GM18511 (cell line): Measurements from ENCODE around the gene LAMC1.

ENCODE experiments used
- ATAC-seq: cut with Tn5 transposase; IDR thresholded peaks from one replicate; pipeline ENCODE4 v1.9.1; 2021; ENCODE audit warnings: mild to moderate bottlenecking, moderate library complexity; ENCODE audit not compliant: unreplicated experiment

Gene LAMC1

DNA sequence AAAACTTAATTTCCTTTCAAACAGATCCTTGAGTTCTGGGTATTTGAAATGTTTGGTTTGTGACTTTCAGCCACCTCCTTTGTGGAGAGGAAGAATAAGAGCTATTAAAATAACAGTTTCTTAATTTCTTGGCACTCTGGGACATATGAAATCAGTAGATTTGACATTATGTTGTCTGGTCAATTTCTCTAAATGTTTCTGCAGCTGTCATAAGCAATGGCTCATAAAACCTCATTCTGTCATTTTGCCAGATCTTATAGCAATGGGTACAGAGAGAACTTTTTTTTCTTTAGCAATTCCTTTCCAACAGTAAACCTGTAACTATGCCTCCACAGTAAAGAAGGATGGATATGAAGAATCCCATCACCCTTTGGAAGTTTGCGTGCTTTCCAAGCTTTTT is 52.6 kb downstream of the LAMC1 start:
- ATAC-seq = no peak

DNA sequence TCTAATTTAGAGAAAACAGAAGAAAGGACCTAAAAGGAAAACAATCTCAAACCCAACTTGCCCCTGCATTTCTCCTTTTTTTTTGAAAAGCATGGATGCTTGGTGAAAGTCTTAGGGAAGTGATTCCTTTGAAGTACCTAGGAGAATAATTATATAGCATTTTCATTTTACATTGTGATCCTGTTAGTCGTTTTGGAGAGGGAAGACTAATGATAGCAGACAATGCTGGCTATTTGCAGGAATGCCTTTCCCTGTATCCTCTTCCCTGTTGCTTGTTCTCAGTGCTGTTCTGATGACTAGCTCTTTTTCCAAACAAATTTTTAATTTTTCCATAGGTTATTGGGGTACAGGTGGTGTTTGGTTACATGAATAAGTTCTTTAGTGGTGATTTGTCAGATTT is 53.9 kb downstream of the LAMC1 start:
- no peak for ATAC-seq

DNA sequence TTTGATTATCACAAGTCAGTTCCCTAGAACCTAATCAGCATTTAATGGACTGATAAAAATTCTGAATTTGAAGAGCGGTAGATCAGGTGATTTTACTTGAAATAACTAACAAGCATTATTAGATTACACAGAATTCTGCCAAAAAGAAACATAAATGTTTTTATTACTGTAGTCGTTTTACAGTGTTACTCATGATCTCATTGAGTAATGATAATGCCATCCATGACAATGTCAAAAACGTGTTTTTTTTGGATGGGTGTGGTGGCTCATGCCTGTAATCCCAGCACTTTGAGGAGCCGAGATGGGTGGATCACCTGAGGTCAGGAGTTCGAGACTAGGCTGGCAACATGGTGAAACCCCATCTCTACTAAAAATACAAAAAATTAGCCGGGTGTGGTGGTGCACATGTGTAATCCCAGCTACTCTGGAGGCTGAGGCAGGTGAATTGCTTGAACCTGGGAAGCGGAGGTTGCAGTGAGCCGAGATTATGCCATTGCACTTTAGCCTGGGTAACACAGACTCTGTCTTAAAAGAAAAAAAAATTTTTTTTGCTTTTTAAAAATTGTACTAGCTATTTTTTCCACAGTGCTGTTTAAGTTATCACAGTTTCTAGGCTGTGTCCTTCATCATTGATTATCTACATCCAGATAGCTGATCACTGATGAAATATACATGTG is 56.6 kb downstream of the LAMC1 start:
- ATAC-seq = no peak

DNA sequence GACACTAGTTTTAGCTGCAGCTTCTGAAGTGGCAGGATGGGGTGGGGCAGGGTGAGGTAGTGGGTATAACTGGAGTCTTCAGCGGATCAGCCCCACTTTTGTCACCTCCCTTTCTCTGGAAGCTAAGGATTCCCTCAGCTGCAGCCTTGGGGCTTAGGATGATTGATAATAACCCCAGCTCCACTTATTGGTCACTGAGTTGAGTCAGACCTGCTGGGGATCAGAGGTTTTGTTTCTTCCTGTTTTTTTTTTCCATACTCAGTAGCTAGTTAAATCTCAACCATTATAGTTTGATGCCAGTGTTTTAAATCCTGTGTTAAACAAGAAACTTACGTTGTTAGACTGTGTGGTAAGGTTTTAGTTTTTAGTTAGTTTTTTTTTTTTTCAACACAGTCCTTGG is 57.2 kb downstream of the LAMC1 start:
- no peak for ATAC-seq

DNA sequence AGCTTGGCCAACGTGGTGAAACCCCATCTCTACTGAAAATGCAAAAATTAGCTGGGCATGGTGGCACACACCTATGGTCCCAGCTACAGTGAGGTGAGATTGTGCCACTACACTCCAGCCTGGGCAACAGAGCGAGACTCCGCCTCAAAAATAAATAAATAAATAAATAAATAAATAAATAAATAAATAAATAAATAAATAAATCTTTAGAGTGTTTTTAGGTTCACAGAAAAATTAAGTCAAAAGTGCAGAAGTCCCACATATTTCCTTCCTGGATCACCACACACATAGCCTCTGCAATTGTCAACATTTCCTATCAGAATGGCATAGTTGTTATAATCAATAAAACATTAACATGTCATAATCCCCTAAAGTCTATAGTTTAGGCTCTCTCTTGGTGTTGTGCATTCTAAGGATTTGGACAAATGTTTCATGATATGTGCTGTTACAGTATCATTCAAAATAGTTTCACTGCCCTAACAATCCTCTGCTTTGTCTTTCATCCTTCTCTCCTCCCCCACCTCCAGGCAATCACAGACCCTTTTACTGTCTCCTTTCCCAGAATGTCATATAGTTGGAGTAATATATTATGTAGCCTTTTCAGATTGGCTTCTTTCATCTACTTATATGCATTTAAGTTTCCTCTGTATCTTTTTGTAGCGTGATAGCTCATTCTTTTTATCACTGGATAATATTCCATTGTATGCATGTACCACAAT is 58.3 kb downstream of the LAMC1 start:
- no peak for ATAC-seq

DNA sequence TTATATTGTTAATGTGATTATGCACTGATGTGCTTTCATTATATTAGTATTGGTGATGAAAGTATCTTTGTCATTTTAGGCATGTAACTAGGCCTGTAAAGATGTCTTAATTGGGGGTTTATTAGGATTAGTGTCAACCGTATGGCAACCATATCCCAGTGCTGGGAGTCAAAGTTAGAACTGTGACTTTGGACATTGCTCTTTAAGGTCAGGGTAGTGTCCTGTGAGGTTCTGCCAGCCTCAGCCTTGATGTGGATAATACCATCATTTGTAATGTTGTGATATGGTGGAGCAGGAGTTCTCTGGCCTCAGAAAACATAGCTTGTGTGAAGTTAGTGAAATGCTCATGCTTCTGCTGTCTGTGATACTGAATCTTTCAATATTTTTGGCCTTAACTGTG is 59.4 kb downstream of the LAMC1 start:
- ATAC-seq = no peak

DNA sequence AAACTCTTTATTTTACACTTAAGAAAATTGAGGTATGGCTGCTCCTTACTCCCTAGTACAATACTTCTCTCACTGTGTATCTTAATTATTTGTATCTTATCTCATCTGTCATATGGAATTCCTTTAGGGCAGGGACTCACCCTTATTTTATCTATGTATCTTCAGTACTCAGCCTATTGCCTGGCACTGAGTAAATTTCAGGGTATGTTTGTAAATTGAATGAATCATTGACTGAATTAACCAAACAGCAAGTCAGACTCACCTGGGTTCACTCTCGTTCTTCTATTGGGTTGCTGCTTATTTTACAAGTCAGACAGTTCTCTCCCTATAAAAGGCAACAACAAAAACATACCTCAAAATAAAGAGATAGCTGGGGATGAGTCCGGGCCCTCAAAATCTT is 63.8 kb downstream of the LAMC1 start:
- ATAC-seq = no peak

DNA sequence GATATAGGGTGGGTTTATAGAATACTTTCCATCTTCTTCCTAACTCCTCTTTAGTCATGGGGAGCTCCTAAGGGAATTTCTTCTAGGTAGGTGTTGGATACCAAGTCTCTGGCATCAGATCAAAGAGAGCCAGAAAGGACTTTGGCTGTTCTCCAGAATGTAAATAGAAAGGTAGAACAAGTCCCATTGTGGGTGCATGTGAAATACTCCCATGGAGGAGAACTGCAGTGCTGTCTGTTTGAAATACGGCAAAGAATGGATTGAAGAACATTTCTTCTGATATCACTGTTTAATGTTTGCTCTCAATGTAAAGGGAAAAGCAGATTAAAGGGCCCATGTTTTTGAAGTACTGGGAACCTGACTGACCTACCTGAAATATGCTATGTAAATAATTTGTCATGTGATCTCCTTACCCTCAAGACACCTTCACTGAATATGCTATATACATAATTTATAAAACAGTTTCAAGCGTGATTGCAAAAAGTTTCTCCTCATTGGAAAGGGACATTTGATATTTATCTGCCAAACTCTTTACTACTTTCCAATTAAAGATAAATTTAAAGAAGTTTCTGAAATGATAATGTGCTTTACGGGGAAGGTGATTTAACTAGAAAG is 65.9 kb downstream of the LAMC1 start:
- no peak for ATAC-seq

DNA sequence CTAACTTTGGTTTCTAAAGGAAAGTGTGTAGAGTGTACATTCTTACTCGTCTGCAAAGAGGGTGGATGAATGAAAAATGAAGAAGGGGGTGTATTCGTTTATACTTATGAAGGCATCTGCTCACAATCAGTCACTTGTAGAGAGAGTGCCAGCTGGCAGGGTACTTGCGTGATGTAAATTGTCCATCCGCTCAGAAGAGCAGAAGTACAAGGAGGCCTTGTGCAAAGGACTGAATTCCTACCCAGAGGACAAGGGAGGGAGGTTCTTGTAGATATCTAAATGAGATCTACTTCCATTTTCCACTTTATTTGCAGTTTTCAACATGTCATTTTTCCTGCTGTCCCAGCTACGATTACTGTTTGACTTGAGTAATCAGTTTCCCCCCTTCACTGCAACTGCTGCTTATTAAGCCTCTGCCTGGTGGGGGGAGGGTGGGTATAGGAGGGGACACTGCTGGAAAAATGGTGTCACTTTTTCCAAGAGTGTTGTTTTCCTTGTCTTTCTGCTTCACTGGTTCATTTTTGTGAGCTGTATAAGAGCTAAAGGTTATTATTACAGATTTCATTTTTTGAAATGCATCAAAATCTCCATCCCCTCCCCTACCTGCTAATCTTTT is 67.3 kb downstream of the LAMC1 start:
- no peak for ATAC-seq

DNA sequence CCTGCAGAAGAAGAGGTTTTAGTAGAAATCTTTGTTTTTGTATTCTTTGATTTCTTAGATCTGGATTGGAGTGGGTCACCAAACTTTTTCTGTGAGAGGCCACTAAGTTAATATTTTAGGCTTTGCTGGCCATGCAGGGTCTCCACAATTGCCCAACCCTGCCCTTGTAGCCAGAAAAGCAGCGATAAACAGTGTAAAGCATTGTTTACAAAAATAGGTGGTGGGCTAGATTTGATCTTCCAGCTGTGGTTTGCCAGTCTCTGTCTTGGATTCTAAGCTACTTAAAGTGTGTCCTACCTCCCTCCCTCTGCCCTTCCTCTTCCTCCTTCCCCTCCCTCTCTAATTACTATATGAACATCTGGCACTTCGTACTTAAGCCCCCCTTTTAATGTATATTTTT is 68.0 kb downstream of the LAMC1 start:
- no peak for ATAC-seq

DNA sequence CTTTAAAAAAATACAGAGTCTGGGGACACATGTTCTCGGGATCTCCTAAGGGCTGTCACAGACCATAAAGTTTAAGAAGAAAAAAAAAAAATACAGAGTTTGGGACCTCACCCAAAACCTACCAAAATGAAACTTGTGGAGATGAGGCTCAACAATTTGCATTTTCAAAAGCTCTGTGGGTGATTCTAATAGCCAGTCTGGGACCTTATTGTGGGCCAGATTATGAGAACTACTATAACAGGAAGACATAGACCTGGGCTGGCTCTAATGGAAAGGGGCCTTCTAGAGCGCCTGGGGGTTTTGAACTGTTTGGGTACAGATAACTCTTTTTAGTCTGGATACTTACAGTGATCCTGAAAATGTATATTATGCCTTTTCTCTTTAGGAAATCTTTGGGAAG is 69.1 kb downstream of the LAMC1 start:
- no peak for ATAC-seq

DNA sequence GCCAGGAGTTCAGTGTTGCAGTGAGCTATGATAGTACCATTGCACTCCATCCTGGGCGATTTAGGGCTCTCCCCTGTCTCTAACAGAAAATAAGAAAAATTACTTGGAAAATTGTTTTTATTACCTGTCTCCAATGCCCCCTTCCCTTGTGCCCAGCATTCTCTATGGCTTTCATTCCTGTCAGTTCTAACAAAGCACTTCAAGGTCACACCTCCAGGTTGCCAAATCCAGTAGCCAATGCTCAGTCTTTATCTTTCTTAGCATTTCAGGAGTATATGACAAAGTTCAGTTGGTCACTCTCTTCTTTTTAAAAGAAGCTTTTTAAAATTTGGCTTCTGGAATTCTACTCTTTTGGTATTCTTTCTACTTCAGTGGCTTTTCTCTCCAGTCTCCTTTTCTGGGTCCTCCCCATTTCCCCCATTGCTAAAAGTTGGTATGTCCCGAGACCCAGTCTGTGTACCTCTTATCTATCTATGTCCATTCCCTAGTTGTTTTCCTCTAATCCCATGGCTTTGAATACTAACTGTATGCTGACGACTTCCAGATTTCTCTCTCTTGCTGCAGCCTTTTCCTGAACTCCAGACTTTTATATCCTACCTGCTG is 69.9 kb downstream of the LAMC1 start:
- ATAC-seq = no peak

DNA sequence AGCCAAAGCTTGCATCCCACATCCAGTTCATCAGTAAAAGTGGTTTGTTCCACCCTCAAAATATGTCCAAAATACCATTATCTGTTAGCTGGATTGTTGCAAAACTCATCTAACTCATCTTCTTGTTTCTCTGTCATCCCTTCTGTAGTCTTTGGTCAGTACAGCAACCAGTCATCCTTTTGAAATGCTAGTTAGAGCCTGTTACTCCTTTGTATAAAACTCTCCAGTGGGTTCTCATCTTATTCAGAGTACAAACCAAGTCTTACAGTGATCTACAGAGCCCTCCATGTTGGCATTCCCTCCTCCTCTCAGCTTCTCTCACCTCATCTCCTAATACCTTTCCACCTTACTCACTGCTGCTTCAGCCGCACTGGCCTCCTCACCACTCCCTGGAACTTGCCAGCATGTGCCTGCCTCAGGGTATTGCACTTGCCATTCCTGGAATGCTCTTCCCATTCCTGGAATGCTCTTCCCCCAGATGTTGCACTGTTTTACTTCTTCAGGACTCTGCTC is 70.6 kb downstream of the LAMC1 start:
- ATAC-seq = no peak

DNA sequence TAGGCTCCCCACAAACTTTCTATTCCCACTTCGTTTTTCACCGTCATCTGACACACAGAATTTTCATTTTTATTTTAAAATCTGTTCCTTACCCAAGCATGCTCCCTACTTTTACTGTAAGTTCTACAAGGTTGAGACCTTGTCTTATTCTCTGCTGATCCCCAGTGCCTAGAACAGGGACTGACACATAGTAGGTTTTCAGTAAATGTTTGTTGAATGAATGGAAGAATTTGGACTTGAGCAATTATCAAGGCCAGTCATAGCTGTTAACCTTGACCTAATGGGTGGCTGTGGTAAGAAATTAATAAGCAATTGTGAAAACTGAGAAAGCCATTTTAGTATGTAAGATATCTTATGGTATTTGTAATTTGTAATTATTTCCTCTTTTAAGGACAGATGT is 71.1 kb downstream of the LAMC1 start:
- no peak for ATAC-seq

DNA sequence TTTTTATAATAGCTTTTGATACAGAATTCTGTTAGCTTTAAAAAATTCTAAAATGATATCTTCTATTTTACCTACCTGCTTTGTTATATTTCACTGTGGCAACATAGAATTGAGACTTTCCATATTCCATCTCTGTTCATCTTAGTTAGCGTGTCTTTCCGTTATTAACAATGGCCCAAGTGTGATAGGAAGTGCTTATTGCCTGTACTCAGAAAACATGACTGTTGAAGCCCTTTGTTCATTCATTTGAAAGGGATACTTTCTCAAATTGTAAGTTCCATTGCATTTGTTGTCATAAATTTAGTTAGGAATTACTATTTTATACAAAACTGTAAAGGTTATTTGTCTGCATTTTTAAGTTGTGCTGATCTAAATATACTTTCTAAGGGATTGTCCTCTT is 73.1 kb downstream of the LAMC1 start:
- no peak for ATAC-seq

DNA sequence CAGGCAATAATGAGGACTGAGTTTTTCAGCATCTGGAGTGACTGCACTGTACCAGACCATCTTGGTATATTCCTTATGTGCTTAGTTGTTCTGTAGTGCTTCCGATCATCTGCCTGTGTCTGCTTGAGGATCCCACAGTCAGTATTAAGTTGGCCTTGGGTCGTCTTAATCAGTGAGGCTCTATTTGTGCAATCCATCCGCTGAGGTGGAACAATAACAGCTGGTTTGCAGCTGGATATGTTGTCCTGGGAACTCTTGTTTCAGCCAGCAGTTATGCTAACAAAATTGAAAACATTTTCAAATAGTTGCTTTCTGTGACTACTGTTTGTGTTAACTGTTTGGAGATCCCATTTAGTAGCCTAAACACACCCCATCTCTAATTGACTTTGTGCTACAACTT is 73.7 kb downstream of the LAMC1 start:
- ATAC-seq = no peak

DNA sequence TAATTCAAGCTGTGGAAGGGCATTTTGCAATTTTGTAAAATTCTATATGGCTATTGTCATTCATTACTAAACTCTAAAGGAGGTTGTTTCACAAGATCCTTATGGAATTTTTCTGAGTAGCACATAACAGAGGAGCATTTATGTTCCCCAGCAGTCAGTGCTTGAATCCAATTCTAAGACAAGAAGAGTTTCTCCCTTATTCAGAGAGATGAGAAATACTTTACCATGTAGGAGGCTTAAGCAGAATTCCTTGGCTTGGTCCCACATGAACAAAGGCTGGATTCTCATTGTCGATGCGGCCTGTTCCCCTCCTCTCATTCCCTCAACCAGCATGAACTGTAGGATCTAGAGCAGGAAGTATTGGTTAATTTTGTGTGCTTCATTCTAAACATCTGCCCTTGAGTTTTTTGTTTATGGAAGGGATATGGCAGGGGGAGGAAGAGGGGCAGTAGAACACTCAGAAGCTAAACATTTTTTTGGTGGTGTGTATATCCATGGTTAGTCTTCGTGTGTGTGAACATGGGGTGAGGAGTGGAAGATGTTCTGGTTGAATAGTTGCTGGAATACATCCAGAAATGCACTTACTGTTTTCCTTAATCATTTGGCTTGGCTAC is 74.3 kb downstream of the LAMC1 start:
- ATAC-seq = no peak

DNA sequence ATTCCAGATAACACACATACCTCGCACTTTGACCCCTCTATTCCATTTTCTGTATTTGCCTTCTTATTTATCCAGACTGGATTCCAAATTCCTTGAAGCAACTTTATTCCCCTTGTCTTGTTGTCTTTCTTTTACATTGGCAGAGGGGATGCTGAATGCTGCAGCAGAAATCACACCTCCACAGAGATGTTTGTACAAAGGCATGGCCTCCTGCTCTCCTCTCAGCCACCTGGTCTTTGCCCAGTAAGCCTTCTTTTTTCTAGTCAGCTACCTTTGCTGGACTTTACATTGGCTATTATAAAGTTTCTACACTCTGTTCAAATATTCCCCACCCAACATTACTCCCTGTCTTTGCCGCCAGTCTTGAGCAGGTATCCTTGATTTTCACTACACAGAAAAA is 75.1 kb downstream of the LAMC1 start:
- ATAC-seq = no peak

DNA sequence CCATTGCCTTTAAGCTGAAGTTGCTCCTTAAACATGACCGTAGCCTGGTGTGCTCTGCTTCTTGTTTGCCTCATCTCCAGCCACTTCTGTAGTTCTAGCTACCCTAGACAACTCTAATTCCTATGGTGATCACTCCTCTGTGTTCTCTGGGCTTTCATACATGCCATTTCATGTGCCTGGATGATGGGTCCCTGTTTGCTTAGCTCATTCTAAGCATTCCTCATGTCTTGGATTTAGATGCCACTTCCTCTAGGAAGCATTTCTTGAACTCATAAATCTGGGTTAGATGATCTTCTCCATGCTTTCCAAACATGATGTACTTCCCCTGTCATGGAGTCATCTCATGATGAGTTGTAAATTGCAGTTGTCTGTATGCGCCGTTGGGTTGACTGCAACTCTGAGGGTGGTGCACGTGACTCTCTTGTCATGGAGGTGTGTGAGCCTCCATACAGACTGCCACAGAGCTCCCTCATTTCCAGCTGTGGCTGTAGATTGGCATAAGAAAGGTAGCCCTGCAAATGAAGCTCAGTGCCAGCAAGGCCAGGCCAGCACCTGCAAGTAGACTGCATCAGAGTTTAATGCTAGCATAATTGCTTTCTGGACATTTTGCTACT is 77.2 kb downstream of the LAMC1 start:
- ATAC-seq = no peak

DNA sequence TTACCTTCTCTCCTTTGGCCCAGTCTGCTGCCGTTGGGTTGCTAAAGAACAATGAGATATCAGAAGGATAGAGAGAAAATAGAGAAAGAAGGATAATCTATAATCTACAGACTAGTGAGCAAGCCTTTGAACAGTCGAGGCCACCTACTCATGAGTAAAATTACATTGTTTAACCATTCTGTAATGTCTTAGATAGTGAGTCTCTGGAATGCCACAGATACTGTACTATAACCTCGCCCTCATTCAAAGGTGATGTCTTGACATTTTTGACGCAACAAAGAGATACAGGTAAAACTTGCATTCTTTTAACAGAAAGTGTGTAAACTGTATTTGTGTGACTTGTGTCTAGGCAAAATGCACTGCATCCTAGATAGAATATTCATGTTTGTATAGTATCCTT is 77.9 kb downstream of the LAMC1 start:
- no peak for ATAC-seq
